HEK293 (cell line): ENCODE results near the gene HLF.

Experiments
- ZBTB1 ChIP-seq: fragments of 450-650 bp; formaldehyde crosslinking; IDR thresholded peaks from 2 replicates; pipeline ENCODE4 v1.5.1; 2016; ENCODE audit warnings: missing biosample characterization, missing genetic modification characterization
- TF ChIP-seq, protein P1 (sequence below): fragments of 450-650 bp; formaldehyde crosslinking; IDR thresholded peaks from 2 replicates; pipeline ENCODE4 v1.5.1; 2016; ENCODE audit warnings: missing biosample characterization, missing genetic modification characterization

GRCh38 chr17:55279203-55279602, 14.4 kb downstream of the HLF start:
- TF ChIP-seq, protein P1, sequence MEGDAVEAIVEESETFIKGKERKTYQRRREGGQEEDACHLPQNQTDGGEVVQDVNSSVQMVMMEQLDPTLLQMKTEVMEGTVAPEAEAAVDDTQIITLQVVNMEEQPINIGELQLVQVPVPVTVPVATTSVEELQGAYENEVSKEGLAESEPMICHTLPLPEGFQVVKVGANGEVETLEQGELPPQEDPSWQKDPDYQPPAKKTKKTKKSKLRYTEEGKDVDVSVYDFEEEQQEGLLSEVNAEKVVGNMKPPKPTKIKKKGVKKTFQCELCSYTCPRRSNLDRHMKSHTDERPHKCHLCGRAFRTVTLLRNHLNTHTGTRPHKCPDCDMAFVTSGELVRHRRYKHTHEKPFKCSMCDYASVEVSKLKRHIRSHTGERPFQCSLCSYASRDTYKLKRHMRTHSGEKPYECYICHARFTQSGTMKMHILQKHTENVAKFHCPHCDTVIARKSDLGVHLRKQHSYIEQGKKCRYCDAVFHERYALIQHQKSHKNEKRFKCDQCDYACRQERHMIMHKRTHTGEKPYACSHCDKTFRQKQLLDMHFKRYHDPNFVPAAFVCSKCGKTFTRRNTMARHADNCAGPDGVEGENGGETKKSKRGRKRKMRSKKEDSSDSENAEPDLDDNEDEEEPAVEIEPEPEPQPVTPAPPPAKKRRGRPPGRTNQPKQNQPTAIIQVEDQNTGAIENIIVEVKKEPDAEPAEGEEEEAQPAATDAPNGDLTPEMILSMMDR: no peak
- TF ChIP-seq ZBTB1 (tag by site-specific recombination): no peak
